HepG2 (cell line): ENCODE data around the gene CCDC177. TPM values are rescaled to one million over a fixed set of nuclear protein-coding genes. Genes with fewer than 3 reads are reported as not detected.

Experiments used
- AFF4 ChIP-seq: sonication (generic); formaldehyde crosslinking; IDR thresholded peaks from 2 replicates; pipeline ENCODE4 v1.4.0; 2020; ENCODE audit warnings: missing genetic modification reagents
- ARID5B ChIP-seq: IDR thresholded peaks from 2 replicates; pipeline ENCODE4 v1.4.0; 2020; ENCODE audit warnings: mild to moderate bottlenecking, missing genetic modification reagents
- DDIT3 ChIP-seq: sonication (generic); formaldehyde crosslinking; IDR thresholded peaks from 2 replicates; pipeline ENCODE4 v1.4.0; 2020; ENCODE audit warnings: mild to moderate bottlenecking, missing genetic modification reagents
- FOSL1 ChIP-seq: sonication (generic); formaldehyde crosslinking; IDR thresholded peaks from 2 replicates; pipeline ENCODE4 v1.9.0; 2021; ENCODE audit warnings: missing genetic modification reagents, borderline replicate concordance
- MAFG ChIP-seq: sonication (generic); formaldehyde crosslinking; IDR thresholded peaks from 2 replicates; pipeline ENCODE4 v1.5.1; 2020; ENCODE audit warnings: mild to moderate bottlenecking, missing genetic modification reagents
- NBN ChIP-seq: fragments of 450-650 bp; conservative IDR thresholded peaks from 2 replicates; pipeline ENCODE4 v1.6.1; 2017
- NONO ChIP-seq, 2 experiments: fragments of 450-650 bp in 1 of 2; sonication (generic) in 1 of 2; formaldehyde crosslinking in 1 of 2; IDR thresholded peaks in 1 of 2; conservative IDR thresholded peaks in 1 of 2; 2 replicates each; pipeline versions ENCODE4 v1.6.1 to v1.8.0; 2017 to 2022; ENCODE audit warnings: mild to moderate bottlenecking in 1 of 2, missing genetic modification reagents in 1 of 2, moderate library complexity in 1 of 2
- SAFB2 ChIP-seq: sonication (generic); formaldehyde crosslinking; IDR thresholded peaks from 2 replicates; pipeline ENCODE4 v1.5.1; 2020; ENCODE audit warnings: missing genetic modification reagents, low read depth, mild to moderate bottlenecking, borderline replicate concordance
- SUZ12 ChIP-seq: fragments of 150-350 bp; IDR thresholded peaks from 2 replicates; pipeline ENCODE4 v1.6.1; 2014; ENCODE audit warnings: low read depth, low read length
- THRA ChIP-seq: sonication (generic); formaldehyde crosslinking; IDR thresholded peaks from 2 replicates; pipeline ENCODE4 v1.4.0; 2020; ENCODE audit warnings: missing genetic modification reagents, borderline replicate concordance
- TSC22D2 ChIP-seq: sonication (generic); formaldehyde crosslinking; IDR thresholded peaks from 2 replicates; pipeline ENCODE4 v1.5.1; 2020; ENCODE audit warnings: missing genetic modification reagents, mild to moderate bottlenecking, borderline replicate concordance
- UBTF ChIP-seq: sonication (generic); formaldehyde crosslinking; IDR thresholded peaks from 2 replicates; pipeline ENCODE4 v1.4.0; 2020; ENCODE audit warnings: mild to moderate bottlenecking, missing genetic modification reagents
- ZFYVE20 ChIP-seq: sonication (generic); formaldehyde crosslinking; IDR thresholded peaks from 2 replicates; pipeline ENCODE4 v1.8.0; 2023; ENCODE audit warnings: low read depth, mild to moderate bottlenecking, moderate library complexity, missing genetic modification reagents, borderline replicate concordance
- ZNF232 ChIP-seq: sonication (generic); formaldehyde crosslinking; IDR thresholded peaks from 2 replicates; pipeline ENCODE4 v1.4.0; 2020; ENCODE audit warnings: missing genetic modification reagents, borderline replicate concordance
- ZNF572 ChIP-seq: sonication (generic); formaldehyde crosslinking; IDR thresholded peaks from 2 replicates; pipeline ENCODE4 v1.5.1; 2020; ENCODE audit warnings: mild to moderate bottlenecking, missing genetic modification reagents
- ZNF773 ChIP-seq: sonication (generic); formaldehyde crosslinking; IDR thresholded peaks from 2 replicates; pipeline ENCODE4 v1.4.0; 2020; ENCODE audit warnings: missing genetic modification reagents, borderline replicate concordance
- ZNF883 ChIP-seq: sonication (generic); formaldehyde crosslinking; IDR thresholded peaks from 2 replicates; pipeline ENCODE4 v1.5.1; 2020; ENCODE audit warnings: mild to moderate bottlenecking, missing genetic modification reagents; ENCODE audit errors: not compliant biosample characterization
- polyA plus RNA-seq, 8 experiments: library from polyadenylated mRNA; depleted of rRNA in 3 of 8; stranded (reverse) in 7 of 8; unstranded in 1 of 8; fragments of >200 nt; fragmentation: Illumina TruSeq in 4 of 8; extraction: Trizol in 4 of 8; gene quantifications; 2 replicates each; pipeline versions ENCODE4 v1.2.1 to v1.2.3, GENCODE V29; 2011 to 2016; ENCODE audit warnings: low read depth in 4 of 8, missing spikeins in 1 of 8, mixed read lengths in 1 of 8; ENCODE audit not compliant: insufficient read depth in 1 of 8
- total RNA-seq, 5 experiments: library from RNA; depleted of rRNA; stranded (reverse); fragments of >200 nt; fragmentation: Illumina TruSeq; extraction: Trizol; gene quantifications; 2 replicates each; pipeline ENCODE4 v1.2.3, GENCODE V29; 2016; ENCODE audit warnings: low read depth in 1 of 5

CCDC177 gene
- total and polyA plus RNA-seq, 2 of the 13 experiments (the other 11 are each of a cell fraction or from before 2014, with no cell fraction given) = not detected

- no peak for TF ChIP-seq ARID5B (CRISPR knock-in tag)
- TF ChIP-seq AFF4 = no peak
- no peak for TF ChIP-seq SUZ12
- TF ChIP-seq UBTF = peak; percentile 31; the same call in 1 of the 2 replicates
- TF ChIP-seq MAFG = peak; percentile 46; the same call in 1 of the 2 replicates
- TF ChIP-seq NBN = no peak
- no peak for TF ChIP-seq ZFYVE20
- TF ChIP-seq DDIT3 = no peak
- TF ChIP-seq SAFB2 (CRISPR knock-in tag) = no peak
- TF ChIP-seq ZNF883 (CRISPR knock-in tag) = peak; percentile 50
- TF ChIP-seq THRA (CRISPR knock-in tag) = no peak
- no peak for TF ChIP-seq NONO (IDR thresholded peaks at IDR 0.05)
- TF ChIP-seq NONO (CRISPR knock-in tag; conservative IDR thresholded peaks at IDR 0.05) = no peak
- no peak for TF ChIP-seq ZNF572 (CRISPR knock-in tag)
- TF ChIP-seq TSC22D2 (CRISPR knock-in tag) = no peak
- no peak for TF ChIP-seq ZNF773 (CRISPR knock-in tag)
- no peak for TF ChIP-seq FOSL1 (CRISPR knock-in tag)
- no peak for TF ChIP-seq ZNF232 (CRISPR knock-in tag)
Measured at GRCh38 chr14:69573205-69573830, 1.4 kb downstream of the CCDC177 start (continued).
